A549 (cell line): ENCODE results near the gene KIF1A. TPM values are rescaled to one million over a fixed set of nuclear protein-coding genes. Genes with fewer than 3 reads are reported as not detected.

Experiments
- ATAC-seq, 2 experiments: fragments of 200-7000 bp in 1 of 2; fragments of >200 bp in 1 of 2; cut with Nextera tagmentation in 1 of 2; cut with Tn5 transposase in 1 of 2; 3 replicates each; pipeline versions ENCODE4 v1.8.0 to v1.9.1; 2018 to 2020; ENCODE audit warnings: mild to moderate bottlenecking in 1 of 2, moderate library complexity in 1 of 2
- CTCF ChIA-PET: fragments of 300-600 bp; sonication (Branson Sonifier 250); formaldehyde crosslinking; extraction: SDS; loops from one replicate; lab custom pipeline; 2021; ENCODE audit warnings: antibody characterized with exemption, inconsistent platforms; lab: Yijun Ruan, JAX
- POLR2A ChIA-PET: fragments of 350-600 bp; formaldehyde crosslinking; extraction: SDS; loops from one replicate; lab custom pipeline; 2021; ENCODE audit warnings: antibody characterized with exemption, inconsistent platforms; lab: Yijun Ruan, JAX
- DNase-seq, 2 experiments: peaks; one replicate each; pipeline versions ENCODE4 v3.0.0 to v3.0.0-alpha.2; 2011 to 2016; ENCODE audit warnings: low read depth in 1 of 2, low spot score in 1 of 2
- FAIRE-seq: peaks from 2 replicates; lab custom pipeline; 2011; peaks lifted over from hg19 to GRCh38; lab: Jason Lieb, UNC
- H3K27ac ChIP-seq, 2 experiments: fragments of >200 bp; sonication (Bioruptor Twin); formaldehyde crosslinking; 3 replicates each; pipeline ENCODE4 v1.5.1; 2016 to 2017
- H3K4me1 ChIP-seq: fragments of >200 bp; sonication (Bioruptor Twin); formaldehyde crosslinking; 3 replicates; pipeline ENCODE4 v1.6.1; 2016
- H3K4me2 ChIP-seq: fragments of >200 bp; sonication (Bioruptor Twin); formaldehyde crosslinking; 3 replicates; pipeline ENCODE4 v1.6.1; 2016
- H3K4me3 ChIP-seq: fragments of >200 bp; sonication (Bioruptor Twin); formaldehyde crosslinking; 3 replicates; pipeline ENCODE4 v1.5.1; 2016
- H3K9me3 ChIP-seq: fragments of >200 bp; sonication (Bioruptor Twin); formaldehyde crosslinking; 3 replicates; pipeline ENCODE4 v1.6.1; 2016
- CBX8 ChIP-seq: fragments of 200-600 bp; sonication (generic); IDR thresholded peaks from 2 replicates; pipeline ENCODE4 v1.6.1; 2016
- FOSB ChIP-seq: fragments of 250-450 bp; sonication (Bioruptor Pico); IDR thresholded peaks from 2 replicates; pipeline ENCODE4 v1.5.0; 2020; ENCODE audit warnings: mild to moderate bottlenecking, moderate library complexity
- FOXS1 ChIP-seq: fragments of 250-450 bp; sonication (Bioruptor Pico); IDR thresholded peaks from 2 replicates; pipeline ENCODE4 v1.5.0; 2020; ENCODE audit warnings: mild to moderate bottlenecking, moderate library complexity
- HEYL ChIP-seq: fragments of 250-450 bp; sonication (Bioruptor Pico); IDR thresholded peaks from 2 replicates; pipeline ENCODE4 v1.8.0; 2021; ENCODE audit warnings: mild to moderate bottlenecking, moderate library complexity
- HOXA7 ChIP-seq: fragments of 250-450 bp; sonication (Bioruptor Pico); IDR thresholded peaks from 2 replicates; pipeline ENCODE4 v1.5.0; 2020; ENCODE audit warnings: mild to moderate bottlenecking, moderate library complexity
- HOXB13 ChIP-seq: fragments of 250-450 bp; sonication (Bioruptor Pico); IDR thresholded peaks from 2 replicates; pipeline ENCODE4 v1.5.0; 2020; ENCODE audit warnings: low read depth, mild to moderate bottlenecking, moderate library complexity
- HOXB5 ChIP-seq: fragments of 250-450 bp; sonication (Bioruptor Pico); IDR thresholded peaks from 2 replicates; pipeline ENCODE4 v1.5.0; 2020; ENCODE audit warnings: mild to moderate bottlenecking, moderate library complexity
- JUN ChIP-seq, 2 experiments: fragments of >200 bp; sonication (Bioruptor Twin); formaldehyde crosslinking; IDR thresholded peaks; 2 replicates in 1 of 2; 3 replicates in 1 of 2; pipeline ENCODE4 v1.6.1; 2016 to 2017
- JUNB ChIP-seq: fragments of >200 bp; sonication (Bioruptor Twin); formaldehyde crosslinking; IDR thresholded peaks from 2 replicates; pipeline ENCODE4 v1.6.1; 2016
- MAZ ChIP-seq: fragments of 150-350 bp; IDR thresholded peaks from 2 replicates; pipeline ENCODE4 v1.6.1; 2014; ENCODE audit warnings: antibody characterized with exemption, low read depth, low read length, borderline replicate concordance
- MYC ChIP-seq: IDR thresholded peaks from 2 replicates; pipeline ENCODE4 v1.6.1; 2012; ENCODE audit warnings: mild to moderate bottlenecking, inconsistent platforms, low read length, improper control_type of control experiment, borderline replicate concordance
- POLR2A ChIP-seq: IDR thresholded peaks from 2 replicates; pipeline ENCODE4 v1.6.1; 2012; ENCODE audit warnings: mild to moderate bottlenecking, low read length
- POLR2AphosphoS2 ChIP-seq: conservative IDR thresholded peaks from 2 replicates; pipeline ENCODE4 v1.6.1; 2012; ENCODE audit warnings: low read length, improper control_type of control experiment, inconsistent platforms
- RAD21 ChIP-seq, 2 experiments: fragments of >200 bp in 1 of 2; sonication (Bioruptor Twin) in 1 of 2; formaldehyde crosslinking in 1 of 2; IDR thresholded peaks in 1 of 2; conservative IDR thresholded peaks in 1 of 2; 2 replicates in 1 of 2; 3 replicates in 1 of 2; pipeline ENCODE4 v1.6.1; 2012 to 2018; ENCODE audit warnings: inconsistent platforms in 1 of 2
- RCOR1 ChIP-seq: fragments of 150-350 bp; IDR thresholded peaks from 2 replicates; pipeline ENCODE4 v1.6.1; 2014; ENCODE audit warnings: antibody characterized with exemption, low read length, low read depth
- RNF2 ChIP-seq: fragments of 200-600 bp; sonication (generic); IDR thresholded peaks from 2 replicates; pipeline ENCODE4 v1.6.1; 2016; ENCODE audit warnings: low read depth, mild to moderate bottlenecking, antibody characterized with exemption, moderate library complexity, borderline replicate concordance
- SMC3 ChIP-seq: fragments of >200 bp; sonication (Bioruptor Twin); formaldehyde crosslinking; IDR thresholded peaks from 3 replicates; pipeline ENCODE4 v1.6.1; 2018; ENCODE audit warnings: inconsistent platforms
- TFCP2L1 ChIP-seq: fragments of 250-450 bp; sonication (Bioruptor Pico); IDR thresholded peaks from 2 replicates; pipeline ENCODE4 v1.5.0; 2021; ENCODE audit warnings: mild to moderate bottlenecking
- USF2 ChIP-seq: fragments of 450-650 bp; IDR thresholded peaks from 2 replicates; pipeline ENCODE4 v1.6.1; 2014; ENCODE audit warnings: antibody characterized with exemption
- ZFP36 ChIP-seq: fragments of 450-650 bp; IDR thresholded peaks from 2 replicates; pipeline ENCODE4 v1.6.1; 2014; ENCODE audit warnings: borderline replicate concordance; ENCODE audit not compliant: partially characterized antibody
- WGBS: methylation state at CpG from one replicate; pipeline ENCODE4 v1.1.6; 2017; ENCODE audit errors: missing lambda C conversion rate; 5-methylcytosine and 5-hydroxymethylcytosine counted together
- polyA plus RNA-seq, 4 experiments: library from polyadenylated mRNA; depleted of rRNA in 3 of 4; stranded (reverse); fragments of >200 nt; fragmentation: RNase III in 1 of 4; extraction: RNeasy Plus Mini Kit Qiagen cat#74134 plus additional on column Dnase treatment in 1 of 4; gene quantifications; 2 replicates in 3 of 4; 3 replicates in 1 of 4; pipeline ENCODE4 v1.2.3, GENCODE V29; 2011 to 2017
- TF ChIP-seq, protein P1 (sequence below): IDR thresholded peaks from 2 replicates; pipeline ENCODE4 v1.6.1; 2012
- TF ChIP-seq, protein P2 (sequence below): fragments of >200 bp; sonication (Bioruptor Twin); formaldehyde crosslinking; IDR thresholded peaks from 2 replicates; pipeline ENCODE4 v1.6.1; 2016

KIF1A gene
- polyA plus RNA-seq, 2 of the 4 experiments (the other 2 are of a cell fraction): 0.28 to 0.50 TPM

GRCh38 chr2:240721596-240722180 is 98.3 kb downstream of the KIF1A start:
- ChIA-PET CTCF (no interaction called here), POLR2A (no interaction called here)
- TF ChIP-seq MAZ (no peak), RAD21 (conservative IDR thresholded peaks at IDR 0.05 in 1 of 2, IDR thresholded peaks at IDR 0.05 in 1 of 2) (no peak), HOXB5 (CRISPR knock-in tag) (no peak), USF2 (no peak), JUN (IDR thresholded peaks at IDR 0.05) (no peak), HEYL (no peak), RNF2 (no peak), RCOR1 (no peak), FOSB (CRISPR knock-in tag) (no peak)
- Histone ChIP-seq H3K4me2 (no peak overlapping the region), H3K9me3 (no peaks in the 10 kb centered on the region), H3K4me3 (no peak overlapping the region), H3K4me1 (no peaks in the 10 kb centered on the region), H3K27ac (no peak overlapping the region)
- WGBS: 52% methylated on average over 14 of the region's 20 CpGs
- no peak for FAIRE-seq
- DNase-seq: no peak
- no peak for ATAC-seq

DNA sequence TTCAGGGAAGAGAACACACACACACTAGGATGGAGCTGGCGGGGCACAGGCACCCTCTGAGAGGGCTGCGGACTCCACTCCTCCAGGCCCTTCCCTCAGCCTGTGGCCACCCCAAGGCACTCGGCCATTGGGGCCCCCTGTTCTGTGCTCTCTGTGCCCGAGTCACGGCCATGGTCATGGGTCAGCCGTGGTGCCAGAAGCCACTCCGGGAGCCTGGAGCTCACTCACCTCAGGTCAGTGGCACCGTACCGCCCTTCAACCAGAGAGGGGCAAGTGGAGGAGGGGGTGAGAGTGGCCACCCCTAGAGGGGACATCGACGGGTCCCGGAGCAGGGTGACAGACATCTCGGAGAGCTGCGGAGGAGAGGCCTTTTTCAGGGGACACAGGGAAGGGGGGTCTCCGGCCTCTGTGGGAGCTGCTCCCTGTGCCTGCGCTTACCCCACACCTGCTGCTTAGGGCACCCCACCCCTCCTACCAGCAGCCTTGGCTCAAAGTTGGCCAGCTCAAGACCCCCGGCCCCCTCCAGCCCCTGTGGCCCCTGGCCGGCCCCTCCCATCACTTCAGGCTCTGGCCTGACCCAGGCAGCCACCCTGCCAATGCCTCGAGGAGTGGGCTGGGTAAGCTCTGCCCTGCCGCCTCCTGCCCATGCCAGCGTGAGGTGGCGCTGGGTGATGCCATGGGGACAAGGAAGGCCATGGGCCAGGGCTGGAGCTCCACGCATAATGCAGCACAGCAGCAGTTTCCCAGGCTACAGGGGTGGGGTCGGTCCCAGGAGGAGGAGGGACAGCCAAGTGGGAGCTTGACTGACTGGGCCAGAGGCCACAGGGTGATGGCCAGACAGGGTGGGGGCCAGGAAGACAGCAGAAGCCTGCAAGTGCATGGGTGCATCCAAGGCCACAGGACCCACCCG is 99.1 kb downstream of the KIF1A start:
- FAIRE-seq (no peak), DNase-seq (no peak), ATAC-seq (no peak)
- Histone ChIP-seq H3K9me3 (no peaks in the 10 kb centered on the region), H3K4me1 (no peaks in the 10 kb centered on the region), H3K27ac (no peak overlapping the region), H3K4me2 (no peak overlapping the region), H3K4me3 (no peak overlapping the region)
- CTCF ChIA-PET: interaction anchor here (1.2 to 1.3 kb wide), 3 partner anchors 9 to 120 kb away, joined by 3 to 4 read pairs (median 4); no protein-coding TSS in a partner anchor
- POLR2A ChIA-PET: no interaction called here
- WGBS: 57% methylated on average over 12 of the region's 25 CpGs
- TF ChIP-seq SMC3 (no peak), HOXA7 (no peak), ZFP36 (no peak), FOXS1 (CRISPR knock-in tag) (no peak), CBX8 (no peak), HEYL (no peak)
- TF ChIP-seq, protein P1, sequence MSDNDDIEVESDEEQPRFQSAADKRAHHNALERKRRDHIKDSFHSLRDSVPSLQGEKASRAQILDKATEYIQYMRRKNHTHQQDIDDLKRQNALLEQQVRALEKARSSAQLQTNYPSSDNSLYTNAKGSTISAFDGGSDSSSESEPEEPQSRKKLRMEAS: no peak
- TF ChIP-seq, protein P2, sequence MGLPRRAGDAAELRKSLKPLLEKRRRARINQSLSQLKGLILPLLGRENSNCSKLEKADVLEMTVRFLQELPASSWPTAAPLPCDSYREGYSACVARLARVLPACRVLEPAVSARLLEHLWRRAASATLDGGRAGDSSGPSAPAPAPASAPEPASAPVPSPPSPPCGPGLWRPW: no peak

GRCh38 chr2:240719676-240720545 is 100.1 kb downstream of the KIF1A start:
- Histone ChIP-seq H3K4me3 (no peak overlapping the region), H3K4me1 (no peaks in the 10 kb centered on the region), H3K27ac (no peak overlapping the region), H3K4me2 (no peak overlapping the region), H3K9me3 (no peaks in the 10 kb centered on the region)
- WGBS: 48% methylated on average over 16 of the region's 25 CpGs
- TF ChIP-seq POLR2A: no peak
- no peak for TF ChIP-seq POLR2AphosphoS2
- no peak for TF ChIP-seq JUNB
- TF ChIP-seq TFCP2L1 (CRISPR knock-in tag): no peak
- TF ChIP-seq MYC: no peak
- TF ChIP-seq HOXB13 (CRISPR knock-in tag): no peak
- TF ChIP-seq, protein P1: no peak
- no peak for DNase-seq
- ATAC-seq: no peak
- POLR2A ChIA-PET: no interaction called here
- FAIRE-seq: no peak
- CTCF ChIA-PET: interaction anchor here (1.0 to 1.3 kb wide), 4 partner anchors 8 to 121 kb away, joined by 3 to 4 read pairs (median 4); no protein-coding TSS in a partner anchor
